ENCODE data around the gene MAPKAP1. TPM values are rescaled to one million over a fixed set of nuclear protein-coding genes. Genes with fewer than 3 reads are reported as not detected.
A peak's percentile ranks its signal among the peaks of the same experiment; 100 is the strongest.

The MAPKAP1 gene
- total and polyA plus RNA-seq, 9 of the 15 experiments (the other 6 are each of a cell fraction or from before 2014, with no cell fraction given): 2.6 to 82.1 (median 61.1) TPM

GRCh38 chr9:125477089-125477544 is 229.9 kb downstream of the MAPKAP1 start (continued):
- no peak for TF ChIP-seq STAT6 (CRISPR knock-in tag; IDR thresholded peaks at IDR 0.05)
- TF ChIP-seq ZNF79 (CRISPR knock-in tag; IDR thresholded peaks at IDR 0.05; ENCODE audit: low read depth): no peak
- TF ChIP-seq BMI1 (IDR thresholded peaks at IDR 0.05; ENCODE audit: low read length): no peak
- TF ChIP-seq FOXA1 (IDR thresholded peaks at IDR 0.05; ENCODE audit: borderline replicate concordance): no peak
- no peak for TF ChIP-seq PTBP1 (IDR thresholded peaks at IDR 0.05; ENCODE audit: low read depth, low read length)
- TF ChIP-seq NKRF (IDR thresholded peaks at IDR 0.05; ENCODE audit: borderline replicate concordance): no peak
- TF ChIP-seq RAD21 (CRISPR knock-in tag; conservative IDR thresholded peaks at IDR 0.05 in 1 of 2, IDR thresholded peaks at IDR 0.05 in 1 of 2): no peak
- TF ChIP-seq ZNF212 (CRISPR knock-in tag; IDR thresholded peaks at IDR 0.05): no peak
- TF ChIP-seq ZNF444 (CRISPR knock-in tag; IDR thresholded peaks at IDR 0.05): no peak
- TF ChIP-seq ARID3B (CRISPR knock-in tag; IDR thresholded peaks at IDR 0.05; ENCODE audit: borderline replicate concordance): no peak
- TF ChIP-seq HDAC2 (IDR thresholded peaks at IDR 0.05): peak; percentile 78
- no peak for TF ChIP-seq U2AF2 (optimal IDR thresholded peaks at IDR 0.05; ENCODE audit: low read depth, low read length)
- no peak for TF ChIP-seq ZNF561 (CRISPR knock-in tag; conservative IDR thresholded peaks at IDR 0.05)
- TF ChIP-seq ZNF395 (CRISPR knock-in tag; IDR thresholded peaks at IDR 0.05): peak; percentile 59; the same call in 1 of the 2 replicates
- TF ChIP-seq NR2C1 (IDR thresholded peaks at IDR 0.05): no peak
- no peak for TF ChIP-seq NR2C1 (tag; IDR thresholded peaks at IDR 0.05)
- peak; percentile 75 for TF ChIP-seq MEIS2 (IDR thresholded peaks at IDR 0.05; ENCODE audit: partially characterized antibody)
- no peak for TF ChIP-seq ETV6 (IDR thresholded peaks at IDR 0.05; ENCODE audit: borderline replicate concordance in 1 of 2, low read depth in 2 of 2, low read length in 1 of 2)
- no peak for TF ChIP-seq ETV6 (CRISPR knock-in tag; IDR thresholded peaks at IDR 0.05; ENCODE audit: borderline replicate concordance)
- TF ChIP-seq TAF9B (IDR thresholded peaks at IDR 0.05; ENCODE audit: partially characterized antibody): no peak
- TF ChIP-seq FOXJ2 (tag; IDR thresholded peaks at IDR 0.05): no peak
- TF ChIP-seq GATAD2A (IDR thresholded peaks at IDR 0.05): peak; percentile 72; the same call in 1 of the 2 replicates
- no peak for TF ChIP-seq POLR2A (conservative IDR thresholded peaks at IDR 0.05)
- peak; percentile 48; the same call in 1 of the 2 replicates for TF ChIP-seq EHMT2 (IDR thresholded peaks at IDR 0.05)

Data from K562 (cell line).